Nephron progenitor cell (in vitro differentiated cells): ENCODE results near the gene ZNF787.

ENCODE experiments used
- DNase-seq: peaks from one replicate; pipeline ENCODE4 v3.0.0; 2021
- H3K27ac Mint-ChIP-seq: 2 replicates; pipeline ENCODE4 v1.8.0; 2021; ENCODE audit warnings: mild to moderate bottlenecking, moderate library complexity, mixed read lengths
- H3K27me3 Mint-ChIP-seq: 2 replicates; pipeline ENCODE4 v1.8.0; 2021; ENCODE audit warnings: mild to moderate bottlenecking, low read depth, mixed read lengths; ENCODE audit not compliant: poor library complexity
- H3K36me3 Mint-ChIP-seq: 2 replicates; pipeline ENCODE4 v1.8.0; 2021; ENCODE audit warnings: low read depth, mixed read lengths
- H3K4me1 Mint-ChIP-seq: 2 replicates; pipeline ENCODE4 v1.8.0; 2021; ENCODE audit warnings: mixed read lengths
- H3K4me3 Mint-ChIP-seq: 2 replicates; pipeline ENCODE4 v1.8.0; 2021; ENCODE audit warnings: mild to moderate bottlenecking, moderate library complexity, mixed read lengths
- H3K9me3 Mint-ChIP-seq: 2 replicates; pipeline ENCODE4 v1.8.0; 2021; ENCODE audit warnings: mild to moderate bottlenecking, moderate library complexity, mixed read lengths
- CTCF ChIP-seq: fragments of 200-600 bp; sonication (generic); IDR thresholded peaks from 2 replicates; pipeline ENCODE4 v1.5.0; 2021; ENCODE audit warnings: antibody characterized with exemption

ZNF787 gene

DNA sequence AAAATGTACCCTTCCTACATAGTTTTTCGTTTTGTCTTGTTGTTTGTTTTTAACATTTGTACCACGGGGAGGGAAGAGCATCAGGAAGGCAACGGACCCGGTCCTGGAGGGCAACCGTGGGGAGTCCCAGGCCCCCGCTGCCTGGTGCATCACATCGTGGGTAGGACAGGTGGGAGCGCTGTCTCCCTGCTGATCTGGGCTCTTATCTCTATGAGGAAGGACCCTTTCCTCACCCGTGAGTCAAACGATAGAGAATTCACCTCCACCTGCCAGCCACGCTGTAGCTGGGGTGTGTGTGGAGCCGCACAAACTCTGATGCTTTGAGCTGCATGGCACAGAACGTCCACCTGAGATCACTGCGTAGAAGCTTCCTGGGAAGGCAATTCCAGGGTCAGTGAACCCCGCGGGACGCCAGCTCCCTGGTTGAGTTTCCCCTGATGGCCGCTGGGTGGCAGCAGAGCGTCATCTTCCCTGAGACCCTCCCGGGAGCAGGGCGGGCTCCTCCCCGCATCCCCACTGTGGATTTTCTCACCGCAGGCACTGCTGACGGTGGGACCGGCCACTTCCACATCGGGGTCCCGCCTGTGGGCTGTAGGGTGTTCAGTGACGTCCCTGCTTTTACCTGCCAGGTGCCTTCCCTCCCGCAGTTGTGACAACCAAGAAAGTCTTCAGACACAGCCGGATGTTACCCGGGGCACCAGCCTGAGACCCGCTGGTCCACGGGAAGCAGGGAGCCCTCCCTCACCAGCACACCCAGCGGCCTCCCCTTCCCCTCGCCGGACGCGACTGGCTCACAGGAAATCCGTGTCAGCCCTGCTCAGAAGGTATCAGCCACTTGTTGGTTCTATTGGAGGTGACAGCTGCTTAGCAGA is 54.7 kb downstream of the ZNF787 start:
- Mint-ChIP-seq H3K4me1 (no peaks in the 10 kb centered on the region), H3K27me3 (peaks cover 39% of the 10 kb centered on the region), H3K36me3 (no peaks in the 10 kb centered on the region), H3K4me3 (peak overlapping the region; percentile 40), H3K27ac (no peak overlapping the region), H3K9me3 (peaks cover 34% of the 10 kb centered on the region)
- peak; percentile 84 for DNase-seq
- TF ChIP-seq CTCF = peak; percentile 86

DNA sequence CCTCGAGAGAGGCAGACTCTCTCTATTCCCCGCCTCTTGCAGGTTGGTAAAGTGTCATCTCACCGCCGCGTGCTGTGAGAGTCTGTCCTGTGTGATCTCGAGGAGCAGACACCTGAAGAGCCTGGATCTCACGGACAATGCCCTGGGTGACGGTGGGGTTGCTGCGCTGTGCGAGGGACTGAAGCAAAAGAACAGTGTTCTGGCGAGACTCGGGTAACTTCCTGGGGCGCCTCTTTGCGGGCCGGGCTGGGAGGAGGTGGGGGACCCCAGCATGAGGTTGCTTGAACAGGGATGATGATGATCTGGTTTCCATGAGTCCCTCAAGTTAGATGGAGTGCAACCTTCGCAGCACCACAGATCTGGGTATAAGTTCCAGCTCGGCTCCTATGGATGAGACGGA is 67.5 kb downstream of the ZNF787 start:
- no peaks in the 10 kb centered on the region for H3K4me1 Mint-ChIP-seq
- H3K9me3 Mint-ChIP-seq = peaks cover 85% of the 10 kb centered on the region
- H3K27me3 Mint-ChIP-seq = peaks cover 7% of the 10 kb centered on the region
- TF ChIP-seq CTCF = no peak
- no peaks in the 10 kb centered on the region for H3K36me3 Mint-ChIP-seq
- H3K27ac Mint-ChIP-seq = no peak overlapping the region
- no peak for DNase-seq
- H3K4me3 Mint-ChIP-seq = no peak overlapping the region
